ENCODE results near the gene CHMP4B. TPM values are rescaled to one million over a fixed set of nuclear protein-coding genes. Genes with fewer than 3 reads are reported as not detected.
A peak's percentile ranks its signal among the peaks of the same experiment; 100 is the strongest.

CHMP4B gene
- total and polyA plus RNA-seq, 4 donors, result 2.7 to 37.2 (median 17.2) TPM

- no peaks in the 10 kb centered on the region for H3K27me3 ChIP-seq (ENCODE audit: control insufficient read depth in 4 of 4, insufficient read depth in 4 of 4, low read length in 3 of 4)
- peak; percentile 15 for TF ChIP-seq SP1 (IDR thresholded peaks at IDR 0.05)
- TF ChIP-seq GABPA (IDR thresholded peaks at IDR 0.05 in 1 of 2, conservative IDR thresholded peaks at IDR 0.05 in 1 of 2), result no peak
- no peak for TF ChIP-seq CTCF (IDR thresholded peaks at IDR 0.05; ENCODE audit: low read depth, low read length, missing input control)
- TF ChIP-seq EGR1 (IDR thresholded peaks at IDR 0.05; ENCODE audit: low read depth in 2 of 2), result no peak
- TF ChIP-seq FOXA1 (IDR thresholded peaks at IDR 0.05), result no peak
- TF ChIP-seq ZBTB33 (IDR thresholded peaks at IDR 0.05), result peak; percentile 23
- TF ChIP-seq HNF4A (conservative IDR thresholded peaks at IDR 0.05), result peak; percentile 42 to 70
- TF ChIP-seq MAX (IDR thresholded peaks at IDR 0.05), result peak; percentile 40
- TF ChIP-seq JUND (IDR thresholded peaks at IDR 0.05), result no peak
- TF ChIP-seq YY1 (IDR thresholded peaks at IDR 0.05), result peak; percentile 45
- peak in 1 of 2 donors; percentile 65 for TF ChIP-seq RXRA (IDR thresholded peaks at IDR 0.05)
- peak overlapping the region; percentile 4 to 62 for H3K27ac ChIP-seq (ENCODE audit: low read depth in 1 of 2, low read length in 2 of 2)
- no peak overlapping the region for H3K4me3 ChIP-seq (ENCODE audit: low read depth in 1 of 3, low read length in 3 of 3)
- no peaks in the 10 kb centered on the region for H3K36me3 ChIP-seq (ENCODE audit: control insufficient read depth in 4 of 4, insufficient read depth in 3 of 4, low read depth in 1 of 4, low read length in 3 of 4)
- no peak overlapping the region for H3K9ac ChIP-seq (ENCODE audit: low read depth in 1 of 2, low read length in 2 of 2)
- peaks cover 23 to 79% (median 63%) of the 10 kb centered on the region in 4 donors for H3K4me1 ChIP-seq (ENCODE audit: control insufficient read depth in 4 of 4, insufficient read depth in 4 of 4, low read length in 3 of 4)
- DNase-seq (ENCODE audit: low spot score), result no peak
- H3K9me3 ChIP-seq (ENCODE audit: control insufficient read depth in 4 of 4, low read length in 3 of 4), result no peaks in the 10 kb centered on the region
- 33% methylated on average over 4 of the region's 4 CpGs for WGBS
Measured at GRCh38 chr20:33840759-33841435, 29.7 kb downstream of the CHMP4B start.

- Histone ChIP-seq H3K9me3 (ENCODE audit: control insufficient read depth in 4 of 4, low read length in 3 of 4) (no peaks in the 10 kb centered on the region), H3K36me3 (ENCODE audit: control insufficient read depth in 4 of 4, insufficient read depth in 3 of 4, low read depth in 1 of 4, low read length in 3 of 4) (no peaks in the 10 kb centered on the region), H3K27me3 (ENCODE audit: control insufficient read depth in 4 of 4, insufficient read depth in 4 of 4, low read length in 3 of 4) (no peaks in the 10 kb centered on the region), H3K4me1 (ENCODE audit: control insufficient read depth in 4 of 4, insufficient read depth in 4 of 4, low read length in 3 of 4) (peaks cover 23 to 77% (median 58%) of the 10 kb centered on the region in 4 donors), H3K4me3 (ENCODE audit: low read depth in 1 of 3, low read length in 3 of 3) (no peak overlapping the region), H3K27ac (ENCODE audit: low read depth in 1 of 2, low read length in 2 of 2) (no peak overlapping the region), H3K9ac (ENCODE audit: low read depth in 1 of 2, low read length in 2 of 2) (no peak overlapping the region)
- WGBS, result 78% methylated on average over 4 of the region's 4 CpGs
- TF ChIP-seq NR2F2 (IDR thresholded peaks at IDR 0.05) (no peak), JUND (IDR thresholded peaks at IDR 0.05) (no peak), SP1 (IDR thresholded peaks at IDR 0.05) (no peak), REST (IDR thresholded peaks at IDR 0.05) (no peak), RAD21 (IDR thresholded peaks at IDR 0.05) (no peak), RXRA (IDR thresholded peaks at IDR 0.05) (no peak), ZBTB33 (IDR thresholded peaks at IDR 0.05) (no peak), HNF4G (IDR thresholded peaks at IDR 0.05) (no peak), ATF3 (IDR thresholded peaks at IDR 0.05) (no peak), CTCF (IDR thresholded peaks at IDR 0.05; ENCODE audit: low read depth, low read length, missing input control) (no peak), TAF1 (conservative IDR thresholded peaks at IDR 0.05) (no peak), EGR1 (IDR thresholded peaks at IDR 0.05; ENCODE audit: low read depth in 2 of 2) (no peak), HNF4A (conservative IDR thresholded peaks at IDR 0.05) (no peak), FOXA1 (IDR thresholded peaks at IDR 0.05) (no peak), YY1 (IDR thresholded peaks at IDR 0.05) (no peak), FOXA2 (IDR thresholded peaks at IDR 0.05) (no peak)
- DNase-seq (ENCODE audit: low spot score), result no peak
Measured at GRCh38 chr20:33841436-33841799, 30.3 kb downstream of the CHMP4B start.

All from liver (tissue), 9 donors.